T-helper 9 cell (primary cell): ENCODE measurements around the gene ZNF254.
"Not testable (repeated sequence)": the region's sequence is repeated elsewhere in the genome, so short reads cannot be mapped to it uniquely, and the experiment has no call there.

Experiments
- DNase-seq: peaks from one replicate; pipeline ENCODE4 v3.0.0-alpha.2; 2020

The ZNF254 gene

DNA sequence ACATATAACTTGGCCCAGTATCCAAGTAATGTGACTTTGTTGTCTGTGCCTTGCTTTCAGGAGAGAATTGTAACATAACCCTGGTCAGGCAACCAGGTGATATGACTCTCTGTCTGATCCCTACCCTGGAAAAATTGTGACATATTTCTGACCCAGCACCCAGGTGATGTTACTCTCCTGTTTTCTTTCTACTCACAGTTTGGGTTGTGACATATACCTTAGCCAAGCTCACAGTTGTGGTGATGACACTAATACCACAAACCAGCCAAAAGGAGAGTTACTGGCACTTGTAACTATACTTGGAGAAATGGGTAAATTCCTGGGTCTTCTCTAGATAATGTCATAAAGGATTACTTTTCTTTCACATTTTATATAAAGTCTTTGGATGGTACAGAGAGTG lies 14.3 kb upstream of the ZNF254 start:
- DNase-seq: no peak

GRCh38 chr19:24073807-24074206 lies 13.2 kb upstream of the ZNF254 start:
- DNase-seq: no peak

DNA sequence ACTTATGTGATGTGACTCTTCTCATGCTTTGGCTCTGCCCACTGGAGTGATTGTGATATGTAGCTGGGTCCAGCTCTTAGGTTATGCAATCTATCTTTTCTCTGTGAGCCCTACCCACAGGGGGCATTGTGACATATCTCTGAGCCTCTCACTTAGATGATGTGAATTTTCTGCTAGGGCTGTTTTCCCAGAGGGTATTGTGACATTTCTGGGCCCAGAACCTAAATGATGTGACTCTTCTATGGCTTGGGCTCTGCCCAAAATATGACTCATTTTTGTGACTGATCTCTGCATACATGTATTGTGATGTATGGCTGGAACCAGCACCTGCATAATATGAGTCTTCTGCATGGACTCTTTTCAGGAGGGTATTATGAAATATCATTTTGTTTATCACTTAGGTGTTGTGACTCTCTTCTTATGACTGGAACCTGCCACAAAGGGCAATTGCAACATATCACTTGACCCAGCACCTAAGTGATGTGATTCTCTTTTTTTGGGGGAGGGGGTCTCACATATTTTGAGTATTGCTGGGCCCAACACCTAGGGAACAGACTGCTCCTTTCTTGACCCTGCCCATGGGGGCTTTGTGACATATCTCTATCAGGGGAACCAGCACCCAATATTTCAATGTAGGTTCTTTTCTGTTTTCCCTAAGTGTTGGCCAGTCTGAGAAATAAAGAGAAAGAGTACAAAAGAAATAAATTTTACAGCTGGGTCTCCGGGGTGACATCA lies 12.1 kb upstream of the ZNF254 start:
- no peak for DNase-seq

DNA sequence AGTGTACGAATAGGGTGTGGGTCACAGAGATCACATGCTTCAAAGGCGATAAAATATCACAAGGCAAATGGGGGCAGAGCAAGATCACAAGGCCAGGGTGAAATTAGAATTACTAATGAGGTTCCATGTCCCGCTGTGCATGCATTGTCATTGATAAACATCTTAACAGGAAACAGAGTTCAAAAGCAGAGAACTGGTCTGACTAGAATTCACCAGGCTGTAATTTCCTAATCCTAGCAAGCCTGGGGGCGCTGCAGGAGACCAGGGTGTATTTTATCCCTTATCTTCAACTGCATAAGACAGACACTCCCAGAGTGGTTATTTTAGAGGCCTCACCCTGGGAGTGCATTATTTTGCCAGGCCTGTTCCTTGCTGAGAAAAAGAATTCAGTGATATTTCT lies 11.5 kb upstream of the ZNF254 start:
- not testable (repeated sequence) for DNase-seq

DNA sequence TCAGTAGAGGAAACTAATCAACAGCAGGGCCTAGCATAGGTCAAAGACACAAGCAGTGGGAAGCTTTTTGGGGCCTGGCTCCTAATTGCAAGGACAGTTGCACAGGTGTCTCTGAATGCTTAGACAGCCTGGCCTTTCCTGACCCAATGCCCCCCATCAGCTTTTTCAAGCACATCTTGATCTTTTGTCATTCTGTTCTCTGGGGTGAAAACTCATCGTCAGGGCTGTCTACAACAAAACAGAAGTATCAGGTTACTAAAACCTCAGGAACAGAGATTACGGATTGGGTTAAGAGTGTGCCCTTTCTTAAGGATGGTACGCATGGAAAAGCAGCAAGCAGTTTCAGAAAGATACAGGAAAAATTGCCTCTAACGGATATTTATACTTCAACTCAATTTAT lies 8.3 kb upstream of the ZNF254 start:
- DNase-seq: no peak

DNA sequence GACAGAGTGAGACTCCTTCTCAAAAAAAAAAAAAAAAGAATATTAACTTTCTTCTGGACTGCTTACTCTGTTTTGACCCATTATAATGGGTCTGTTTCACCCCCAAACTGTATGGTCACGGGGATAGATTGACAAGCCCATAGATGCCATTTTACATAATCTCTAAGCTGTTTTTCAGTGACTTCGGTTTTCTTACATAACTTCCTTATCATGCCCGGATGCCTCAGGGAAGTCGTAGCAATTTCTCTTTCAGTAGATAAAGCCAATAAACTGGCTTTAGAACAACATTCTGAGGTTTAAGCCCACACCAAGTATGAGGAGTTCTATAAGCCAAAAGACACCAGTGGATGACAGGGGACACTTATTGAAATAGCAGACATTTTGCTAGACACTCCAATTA lies 5.9 kb upstream of the ZNF254 start:
- DNase-seq: no peak

DNA sequence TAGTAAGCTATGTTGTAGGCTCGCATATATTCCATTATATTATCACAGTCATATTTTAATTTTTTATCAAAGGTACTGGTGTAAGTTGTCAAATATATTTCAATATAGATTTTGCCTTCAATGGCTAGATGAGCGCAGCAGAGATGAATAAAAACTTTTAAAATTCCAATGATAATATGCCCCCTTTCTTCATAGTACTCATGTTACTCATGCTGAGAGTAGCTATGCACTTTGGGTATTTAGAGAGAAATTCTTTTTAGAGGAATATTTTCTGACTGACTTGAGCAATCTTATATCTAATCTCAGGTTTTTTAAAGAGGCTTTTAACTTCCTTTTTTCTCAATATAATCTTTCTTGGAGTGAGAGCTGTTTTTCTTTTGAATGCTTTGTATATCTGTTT lies 11.4 kb downstream of the ZNF254 start:
- DNase-seq: no peak

DNA sequence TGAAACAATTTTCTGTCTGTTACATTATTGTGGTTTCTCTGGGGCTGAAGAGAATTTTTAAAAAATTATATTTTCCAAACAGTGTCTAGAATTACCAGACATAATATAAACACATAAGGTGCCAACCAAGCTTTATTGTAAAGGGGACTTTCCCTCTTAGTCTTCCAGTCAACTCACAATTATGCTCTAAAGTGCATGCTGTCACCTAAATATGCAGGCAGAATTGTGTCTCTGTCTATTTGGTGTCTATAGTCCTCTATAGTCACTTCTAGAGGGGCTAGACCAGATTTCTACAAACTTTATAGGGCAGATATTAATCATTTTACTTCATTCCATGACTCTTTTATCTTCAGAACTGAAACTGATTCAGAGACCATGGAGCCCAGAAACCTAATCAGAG lies 12.8 kb downstream of the ZNF254 start:
- DNase-seq: no peak

- DNase-seq: not testable (repeated sequence)
Measured at GRCh38 chr19:24100597-24100996, 13.6 kb downstream of the ZNF254 start.

GRCh38 chr19:24101459-24102115 lies 14.6 kb downstream of the ZNF254 start:
- DNase-seq: no peak

GRCh38 chr19:24127601-24128000 lies 40.6 kb downstream of the ZNF254 start:
- no peak for DNase-seq

DNA sequence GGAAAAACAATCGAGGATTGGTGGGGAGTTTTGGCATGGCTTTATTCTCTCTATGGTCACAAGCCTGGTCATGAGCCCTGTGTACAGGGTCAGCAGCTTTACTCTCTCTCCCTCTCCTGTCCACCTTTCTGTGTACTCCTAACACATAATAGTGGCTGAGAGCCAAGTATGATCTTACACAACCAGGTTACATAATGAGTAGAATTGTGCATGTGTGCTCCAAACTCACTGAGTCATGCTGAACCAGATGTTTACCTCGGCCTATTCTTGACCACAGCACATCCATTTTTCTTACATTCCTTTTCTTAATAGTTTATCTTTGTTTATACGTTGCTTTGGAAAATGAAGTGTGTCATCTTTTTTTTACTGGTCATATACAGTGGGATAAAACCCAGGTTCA lies 53.1 kb downstream of the ZNF254 start:
- DNase-seq: no peak

- DNase-seq: no peak
Measured at GRCh38 chr19:24140591-24140990, 53.6 kb downstream of the ZNF254 start.

- no peak for DNase-seq
Measured at GRCh38 chr19:24141612-24142011, 54.6 kb downstream of the ZNF254 start.

DNA sequence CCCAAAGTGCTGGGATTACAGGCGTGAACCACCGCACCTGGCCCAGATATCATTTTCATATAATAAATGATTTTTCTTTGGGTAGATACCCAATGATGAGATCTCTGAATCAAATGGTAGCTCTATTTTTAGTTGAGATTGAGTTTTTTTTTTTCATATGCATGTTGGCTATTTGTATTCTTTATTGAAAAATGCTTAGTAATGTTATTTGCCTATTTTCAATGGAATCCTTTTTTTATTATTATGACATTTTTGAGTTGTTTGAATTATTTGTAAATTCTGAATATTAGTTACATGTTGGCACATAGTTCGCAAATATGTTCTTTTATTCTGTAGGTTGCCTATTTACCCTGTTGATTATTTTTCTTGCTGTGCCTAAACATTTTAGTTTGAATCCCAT lies 55.8 kb downstream of the ZNF254 start:
- no peak for DNase-seq

GRCh38 chr19:24159707-24160106 lies 72.7 kb downstream of the ZNF254 start:
- DNase-seq: no peak

DNA sequence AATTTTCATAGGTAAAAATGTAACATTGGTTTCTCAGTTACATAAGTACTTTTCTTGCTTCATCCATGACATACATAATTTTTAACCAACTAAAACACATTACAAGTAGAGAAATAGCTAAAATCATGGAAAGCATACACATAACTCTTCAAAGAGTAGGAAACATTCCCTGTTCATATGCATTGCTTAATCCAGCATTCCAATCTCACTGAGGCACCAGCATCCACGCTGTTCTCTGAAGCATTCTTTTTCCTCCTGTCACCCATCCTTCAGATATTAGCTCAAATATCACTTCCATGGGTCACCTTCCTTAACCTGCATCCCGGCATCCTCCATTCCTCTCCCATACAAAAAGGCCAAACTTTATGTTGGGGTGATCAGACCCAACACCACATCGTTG lies 79.1 kb downstream of the ZNF254 start:
- no peak for DNase-seq

DNA sequence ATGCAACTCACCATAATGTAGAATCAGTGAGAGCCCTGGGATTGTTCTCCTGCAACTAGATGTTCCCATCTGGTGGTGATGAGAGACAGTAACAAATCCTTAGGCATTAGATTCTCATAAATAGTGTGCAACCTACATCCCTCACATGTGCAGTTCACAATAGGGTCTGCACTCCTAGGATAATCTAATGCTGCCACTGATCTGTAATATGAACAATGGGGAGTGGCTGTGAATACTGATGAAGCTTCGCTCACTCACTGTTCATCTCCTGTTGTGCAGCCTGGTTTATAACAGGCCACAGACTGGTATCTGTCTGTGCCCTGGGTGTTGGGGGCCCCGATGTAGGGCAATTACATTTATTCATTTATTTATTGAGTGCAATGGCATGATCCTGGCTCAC lies 86.9 kb downstream of the ZNF254 start:
- DNase-seq: no peak

GRCh38 chr19:24177686-24178085 lies 90.7 kb downstream of the ZNF254 start:
- no peak for DNase-seq

- no peak for DNase-seq
Measured at GRCh38 chr19:24178207-24178606, 91.2 kb downstream of the ZNF254 start.
